Loucy (cell line): ENCODE results near the gene LETM1.

Experiments used
- EZH2phosphoT487 ChIP-seq: fragments of 200-600 bp; IDR thresholded peaks from 2 replicates; pipeline ENCODE4 v1.6.1; 2018; ENCODE audit warnings: antibody characterized with exemption, mild to moderate bottlenecking, moderate library complexity, borderline replicate concordance
- TF ChIP-seq, protein P1 (sequence below): fragments of 200-600 bp; sonication (generic); conservative IDR thresholded peaks from 2 replicates; pipeline ENCODE4 v1.5.1; 2014; ENCODE audit warnings: mild to moderate bottlenecking, antibody characterized with exemption, low read length

DNA sequence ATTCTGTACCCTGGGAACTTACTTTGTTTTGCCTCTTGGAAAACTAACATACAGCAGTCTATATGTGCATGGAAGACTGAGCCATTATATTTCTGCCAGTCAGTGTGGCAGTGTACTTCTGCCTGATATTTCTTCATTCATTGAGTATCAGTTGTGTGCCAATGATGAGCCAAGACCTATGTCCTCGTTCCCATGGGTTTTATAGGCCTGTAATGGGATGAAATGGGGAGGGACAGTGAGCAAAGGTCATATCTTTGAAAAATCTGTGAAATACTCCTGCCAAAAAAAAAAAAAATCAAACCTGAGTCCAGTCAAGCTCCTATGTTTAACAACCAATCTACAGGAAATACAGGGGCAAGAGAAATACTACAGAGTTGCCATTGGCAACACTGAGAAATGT lies 24.4 kb upstream of the LETM1 start:
- TF ChIP-seq, protein P1, sequence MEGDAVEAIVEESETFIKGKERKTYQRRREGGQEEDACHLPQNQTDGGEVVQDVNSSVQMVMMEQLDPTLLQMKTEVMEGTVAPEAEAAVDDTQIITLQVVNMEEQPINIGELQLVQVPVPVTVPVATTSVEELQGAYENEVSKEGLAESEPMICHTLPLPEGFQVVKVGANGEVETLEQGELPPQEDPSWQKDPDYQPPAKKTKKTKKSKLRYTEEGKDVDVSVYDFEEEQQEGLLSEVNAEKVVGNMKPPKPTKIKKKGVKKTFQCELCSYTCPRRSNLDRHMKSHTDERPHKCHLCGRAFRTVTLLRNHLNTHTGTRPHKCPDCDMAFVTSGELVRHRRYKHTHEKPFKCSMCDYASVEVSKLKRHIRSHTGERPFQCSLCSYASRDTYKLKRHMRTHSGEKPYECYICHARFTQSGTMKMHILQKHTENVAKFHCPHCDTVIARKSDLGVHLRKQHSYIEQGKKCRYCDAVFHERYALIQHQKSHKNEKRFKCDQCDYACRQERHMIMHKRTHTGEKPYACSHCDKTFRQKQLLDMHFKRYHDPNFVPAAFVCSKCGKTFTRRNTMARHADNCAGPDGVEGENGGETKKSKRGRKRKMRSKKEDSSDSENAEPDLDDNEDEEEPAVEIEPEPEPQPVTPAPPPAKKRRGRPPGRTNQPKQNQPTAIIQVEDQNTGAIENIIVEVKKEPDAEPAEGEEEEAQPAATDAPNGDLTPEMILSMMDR: no peak
- no peak for TF ChIP-seq EZH2phosphoT487
